Measurements from ENCODE around the gene SEMA5A. TPM values are rescaled to one million over a fixed set of nuclear protein-coding genes. Genes with fewer than 3 reads are reported as not detected.

The SEMA5A gene
- polyA plus RNA-seq, 3 donors: not detected

DNA sequence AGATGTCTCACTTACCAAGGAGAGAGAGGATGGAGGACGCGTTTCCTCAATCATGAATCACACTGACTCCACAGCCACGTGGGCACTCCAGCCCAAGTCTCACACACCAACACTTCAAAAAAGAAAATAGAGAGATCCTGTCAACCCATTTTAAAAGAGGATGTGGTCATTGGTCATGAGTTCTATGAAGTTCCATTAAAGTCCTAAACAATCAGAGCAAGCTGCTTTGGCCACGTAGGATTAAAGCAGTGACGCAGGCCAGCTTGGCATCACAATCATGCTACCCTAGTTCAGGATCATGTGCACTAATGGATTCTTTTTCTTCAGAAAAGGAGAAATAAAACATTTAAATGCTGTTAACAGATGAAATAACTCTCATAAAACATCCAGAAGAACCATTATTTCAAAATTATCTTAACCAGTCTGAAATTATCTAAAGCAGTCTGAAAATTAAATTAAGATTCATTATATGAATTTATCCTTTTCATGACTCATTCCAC lies 108.1 kb downstream of the SEMA5A start:
- Mint-ChIP-seq H3K27ac (peak overlapping the region in 3 of 7 donors; percentile 15 to 82 (median 32)), H3K4me3 (no peak overlapping the region), H3K27me3 (ENCODE audit: low read depth in 3 of 3) (no peaks in the 10 kb centered on the region), H3K36me3 (no peaks in the 10 kb centered on the region), H3K4me1 (peaks cover 4% of the 10 kb centered on the region), H3K9me3 (peaks cover 0 to 12% (median 5%) of the 10 kb centered on the region in 7 donors)
- WGBS (ENCODE audit: insufficient coverage): no CpG with 5 or more reads among the region's 5 CpGs
- Histone ChIP-seq H3K9ac (ENCODE audit: insufficient read depth, low read length, poor library complexity, severe bottlenecking) (no peak overlapping the region), H2AFZ (ENCODE audit: insufficient read depth, low read depth, low read length, poor library complexity, severe bottlenecking) (no peak overlapping the region), H3K36me3 (replicated peaks in 1 of 2; ENCODE audit: control insufficient read depth in 1 of 2, insufficient read depth in 2 of 2, low read length in 2 of 2) (no peaks in the 10 kb centered on the region), H4K20me1 (ENCODE audit: insufficient read depth, low read length) (no peaks in the 10 kb centered on the region), H3K27ac (ENCODE audit: low read depth in 1 of 2, low read length in 2 of 2) (no peak overlapping the region), H3K79me2 (ENCODE audit: insufficient read depth, low read length) (no peaks in the 10 kb centered on the region), H3K4me3 (replicated peaks in 1 of 3; ENCODE audit: low read depth in 2 of 3, low read length in 3 of 3) (no peak overlapping the region), H3K27me3 (ENCODE audit: control insufficient read depth in 2 of 2, insufficient read depth in 2 of 2, low read length in 2 of 2) (no peaks in the 10 kb centered on the region), H3K4me2 (replicated peaks; ENCODE audit: extremely low read depth, low read length, poor library complexity, severe bottlenecking) (no peak overlapping the region), H3K4me1 (ENCODE audit: control insufficient read depth in 1 of 2, insufficient read depth in 2 of 2, low read length in 2 of 2) (no peaks in the 10 kb centered on the region), H3K9me3 (replicated peaks in 1 of 2; ENCODE audit: control insufficient read depth in 1 of 2, insufficient read depth in 1 of 2, low read length in 2 of 2) (peaks cover 4 to 10% of the 10 kb centered on the region in 2 donors)
- DNase-seq: peak; percentile 25 to 78 (median 34)
- TF ChIP-seq CTCF (IDR thresholded peaks at IDR 0.05): no peak
- intact Hi-C loops (cut with micrococcal nuclease): no loop called here

DNA sequence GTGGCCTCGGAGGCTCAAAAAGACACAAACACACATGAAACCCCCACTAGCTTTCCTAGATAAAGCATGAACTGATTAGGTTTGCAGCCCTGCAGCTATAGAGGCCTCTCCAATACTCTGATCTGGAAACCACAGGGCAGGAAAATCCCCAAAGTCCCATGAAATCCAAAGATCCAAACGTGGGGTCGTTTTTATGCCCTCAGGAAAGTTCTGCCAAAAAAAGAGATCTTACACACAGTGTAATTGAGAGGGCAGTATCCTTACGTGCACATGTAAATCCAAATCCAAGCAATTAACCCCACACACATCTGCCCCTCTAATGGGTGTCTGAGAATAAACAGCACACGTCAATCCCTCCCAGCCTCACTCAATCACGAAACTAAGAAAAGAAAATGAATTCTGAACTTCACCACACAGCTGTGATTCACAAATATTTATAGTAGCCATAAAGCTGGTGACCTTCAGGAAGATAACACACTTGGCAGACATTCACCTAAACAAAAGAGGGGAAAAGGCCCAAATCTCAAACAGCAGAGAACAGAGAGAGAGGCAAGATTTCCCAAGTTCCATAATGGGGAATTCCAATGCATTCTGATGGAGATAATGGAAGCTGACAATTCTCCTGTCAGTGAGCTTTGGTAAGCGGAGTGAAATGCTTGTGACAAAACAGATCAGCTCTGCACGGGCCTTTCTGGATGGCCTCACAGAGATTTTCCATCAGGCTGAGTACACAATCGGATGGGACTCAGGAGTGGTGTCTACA lies 114.2 kb downstream of the SEMA5A start:
- Mint-ChIP-seq H3K4me1 (no peaks in the 10 kb centered on the region), H3K4me3 (no peak overlapping the region), H3K36me3 (no peaks in the 10 kb centered on the region), H3K27me3 (ENCODE audit: low read depth in 3 of 3) (no peaks in the 10 kb centered on the region), H3K9me3 (peaks cover 0 to 4% (median 0%) of the 10 kb centered on the region in 7 donors), H3K27ac (no peak overlapping the region)
- no peak for DNase-seq
- H3K4me2 ChIP-seq (replicated peaks; ENCODE audit: extremely low read depth, low read length, poor library complexity, severe bottlenecking): no peak overlapping the region
- H2AFZ ChIP-seq (ENCODE audit: insufficient read depth, low read depth, low read length, poor library complexity, severe bottlenecking): no peak overlapping the region
- no peak overlapping the region for H3K27ac ChIP-seq (ENCODE audit: low read depth in 1 of 2, low read length in 2 of 2)
- no peak overlapping the region for H3K4me3 ChIP-seq (replicated peaks in 1 of 3; ENCODE audit: low read depth in 2 of 3, low read length in 3 of 3)
- no peaks in the 10 kb centered on the region for H4K20me1 ChIP-seq (ENCODE audit: insufficient read depth, low read length)
- WGBS (ENCODE audit: insufficient coverage): 84% methylated on average over 7 of the region's 9 CpGs
- H3K27me3 ChIP-seq (ENCODE audit: control insufficient read depth in 2 of 2, insufficient read depth in 2 of 2, low read length in 2 of 2): no peaks in the 10 kb centered on the region
- intact Hi-C loops (cut with micrococcal nuclease): no loop called here
- H3K9ac ChIP-seq (ENCODE audit: insufficient read depth, low read length, poor library complexity, severe bottlenecking): no peak overlapping the region
- no peaks in the 10 kb centered on the region for H3K79me2 ChIP-seq (ENCODE audit: insufficient read depth, low read length)
- no peak for TF ChIP-seq CTCF (IDR thresholded peaks at IDR 0.05)
- H3K36me3 ChIP-seq (replicated peaks in 1 of 2; ENCODE audit: control insufficient read depth in 1 of 2, insufficient read depth in 2 of 2, low read length in 2 of 2): no peaks in the 10 kb centered on the region
- no peaks in the 10 kb centered on the region for H3K9me3 ChIP-seq (replicated peaks in 1 of 2; ENCODE audit: control insufficient read depth in 1 of 2, insufficient read depth in 1 of 2, low read length in 2 of 2)
- no peaks in the 10 kb centered on the region for H3K4me1 ChIP-seq (ENCODE audit: control insufficient read depth in 1 of 2, insufficient read depth in 2 of 2, low read length in 2 of 2)
